CD8-positive, alpha-beta memory T cell (primary cell): ENCODE measurements around the gene KIF6. TPM values are rescaled to one million over a fixed set of nuclear protein-coding genes. Genes with fewer than 3 reads are reported as not detected.
"Not testable (repeated sequence)": the region's sequence is repeated elsewhere in the genome, so short reads cannot be mapped to it uniquely, and the experiment has no call there.

Experiments used
- CTCF ChIA-PET: fragments of 350-600 bp; sonication (Branson Sonifier 250); formaldehyde crosslinking; loops from one replicate; lab custom pipeline; 2021; ENCODE audit warnings: antibody characterized with exemption; lab: Charles Lee
- POLR2A ChIA-PET: fragments of 350-600 bp; sonication (Branson Sonifier 250); formaldehyde crosslinking; loops from one replicate; lab custom pipeline; 2021; ENCODE audit warnings: antibody characterized with exemption; lab: Charles Lee
- DNase-seq, 5 donors: peaks; one replicate each; pipeline versions ENCODE4 v3.0.0 to v3.0.0-alpha.2; 2020 to 2022; ENCODE audit warnings: mixed read lengths in 1 of 5
- H3K27ac ChIP-seq: one replicate; pipeline ENCODE4 v1.7.0; 2013; ENCODE audit warnings: low read depth, mild to moderate bottlenecking, low read length, moderate library complexity
- H3K27me3 ChIP-seq: 2 replicates; pipeline ENCODE4 v1.7.0; 2013; ENCODE audit warnings: low read length, mild to moderate bottlenecking; ENCODE audit not compliant: insufficient read depth, poor library complexity, severe bottlenecking
- H3K36me3 ChIP-seq: 2 replicates; pipeline ENCODE4 v1.7.0; 2013; ENCODE audit warnings: mild to moderate bottlenecking, low read length, moderate library complexity; ENCODE audit not compliant: insufficient read depth
- H3K4me1 ChIP-seq: 2 replicates; pipeline ENCODE4 v1.7.0; 2013; ENCODE audit warnings: mild to moderate bottlenecking, low read length, moderate library complexity; ENCODE audit not compliant: insufficient read depth
- H3K4me3 ChIP-seq: 2 replicates; pipeline ENCODE4 v1.7.0; 2013; ENCODE audit warnings: mild to moderate bottlenecking, low read length
- H3K9me3 ChIP-seq: 2 replicates; pipeline ENCODE4 v1.7.0; 2013; ENCODE audit warnings: mild to moderate bottlenecking, low read length
- H3K27ac Mint-ChIP-seq, 8 donors: one replicate each; pipeline ENCODE4 v1.8.0; 2020 to 2021; ENCODE audit warnings: mixed read lengths in 8 of 8, mild to moderate bottlenecking in 6 of 8, inconsistent platforms in 3 of 8, moderate library complexity in 3 of 8
- H3K27me3 Mint-ChIP-seq, 2 donors: one replicate each; pipeline ENCODE4 v1.8.0; 2020 to 2021; ENCODE audit warnings: mixed read lengths in 2 of 2, mild to moderate bottlenecking in 1 of 2, moderate library complexity in 1 of 2
- H3K36me3 Mint-ChIP-seq, 3 donors: one replicate each; pipeline ENCODE4 v1.8.0; 2020 to 2021; ENCODE audit warnings: mixed read lengths in 3 of 3, inconsistent platforms in 1 of 3, mild to moderate bottlenecking in 1 of 3
- H3K4me1 Mint-ChIP-seq, 3 donors: one replicate each; pipeline ENCODE4 v1.8.0; 2020 to 2021; ENCODE audit warnings: mixed read lengths in 3 of 3, inconsistent platforms in 1 of 3, mild to moderate bottlenecking in 1 of 3
- H3K4me3 Mint-ChIP-seq, 7 donors: one replicate each; pipeline ENCODE4 v1.8.0; 2020 to 2021; ENCODE audit warnings: mixed read lengths in 7 of 7, mild to moderate bottlenecking in 6 of 7, moderate library complexity in 4 of 7, inconsistent platforms in 2 of 7
- H3K9me3 Mint-ChIP-seq, 5 donors: one replicate each; pipeline ENCODE4 v1.8.0; 2020 to 2022; ENCODE audit warnings: mixed read lengths in 5 of 5, mild to moderate bottlenecking in 3 of 5, moderate library complexity in 2 of 5, inconsistent platforms in 1 of 5
- polyA plus RNA-seq: library from polyadenylated mRNA; unstranded; fragments of 300-500 nt; fragmentation: Illumina TruSeq; gene quantifications from one replicate; pipeline ENCODE4 v1.2.3, GENCODE V29; 2021
- total RNA-seq, 2 experiments: library from RNA; stranded (reverse); gene quantifications; one replicate each; pipeline ENCODE4 v1.2.3, GENCODE V29; 2021

Gene KIF6
- total and polyA plus RNA-seq, 3 experiments from 2014 or later, result 0.22 TPM; not detected in 1

DNA sequence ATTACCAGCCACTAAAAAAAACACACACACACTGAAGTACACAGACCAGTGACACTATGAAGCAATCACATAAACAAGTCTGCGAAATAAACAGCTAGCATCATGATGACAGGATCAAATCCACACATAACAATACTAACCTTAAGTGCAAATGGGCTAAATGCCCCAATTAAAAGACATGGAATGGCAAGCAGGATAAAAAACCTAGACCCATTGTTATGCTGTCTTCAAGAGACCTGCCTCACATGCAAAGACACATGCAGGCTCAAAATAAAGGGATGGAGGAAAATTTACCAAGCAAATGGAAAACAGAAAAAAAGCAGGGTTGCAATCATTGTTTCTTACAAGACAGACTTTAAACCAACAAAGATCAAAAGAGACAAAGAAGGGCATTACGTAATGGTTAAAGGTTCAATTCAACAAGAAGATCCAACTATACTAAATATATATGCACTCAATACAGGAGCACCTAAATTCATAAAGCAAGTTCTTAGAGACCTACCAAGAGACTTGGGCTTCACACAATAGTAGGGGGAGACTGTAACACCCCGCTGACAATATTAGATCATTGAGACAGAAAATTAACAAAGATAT is 222.7 kb downstream of the KIF6 start:
- Mint-ChIP-seq H3K9me3 (peaks cover 25 to 44% (median 35%) of the 10 kb centered on the region in 5 donors), H3K27me3 (peaks cover 9 to 16% of the 10 kb centered on the region in 2 donors)
- H3K4me1 ChIP-seq, POLR2A ChIA-PET, H3K36me3 ChIP-seq, H3K4me3 Mint-ChIP-seq, H3K27ac ChIP-seq, H3K27ac Mint-ChIP-seq, H3K4me1 Mint-ChIP-seq, CTCF ChIA-PET, DNase-seq, H3K4me3 ChIP-seq, H3K36me3 Mint-ChIP-seq, H3K27me3 ChIP-seq, H3K9me3 ChIP-seq: not testable (repeated sequence)

DNA sequence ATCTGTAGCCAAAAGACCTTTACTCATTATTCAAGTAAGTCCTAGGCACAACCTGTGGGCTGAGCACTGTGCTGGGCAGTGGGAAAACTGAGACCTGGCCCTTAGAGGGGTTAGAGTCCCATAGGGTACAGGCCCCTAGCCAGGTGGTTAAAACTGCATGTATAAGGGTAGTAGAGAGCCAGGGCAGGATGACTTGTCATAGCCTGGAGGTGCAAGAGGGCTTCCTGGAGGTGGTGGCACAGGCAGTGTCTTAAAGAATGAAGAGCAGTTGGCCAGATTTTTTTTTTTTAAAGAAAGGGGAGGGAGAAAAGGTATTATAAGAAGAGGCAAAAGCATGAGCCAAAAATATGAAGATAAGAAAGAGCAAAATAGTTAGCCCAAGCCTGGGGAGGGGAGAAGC is 226.2 kb downstream of the KIF6 start:
- no peaks in the 10 kb centered on the region for H3K4me1 ChIP-seq
- no peak overlapping the region for H3K4me3 ChIP-seq
- Mint-ChIP-seq H3K27me3 (peaks cover 9 to 18% of the 10 kb centered on the region in 2 donors), H3K4me3 (no peak overlapping the region), H3K27ac (no peak overlapping the region), H3K4me1 (no peaks in the 10 kb centered on the region), H3K9me3 (peaks cover 25 to 43% (median 34%) of the 10 kb centered on the region in 5 donors), H3K36me3 (peaks cover 0 to 2% (median 0%) of the 10 kb centered on the region in 3 donors)
- no peaks in the 10 kb centered on the region for H3K27me3 ChIP-seq
- no peak for DNase-seq
- ChIA-PET CTCF (no interaction called here), POLR2A (no interaction called here)
- no peaks in the 10 kb centered on the region for H3K9me3 ChIP-seq
- no peak overlapping the region for H3K27ac ChIP-seq
- no peaks in the 10 kb centered on the region for H3K36me3 ChIP-seq

- Mint-ChIP-seq H3K27ac (no peak overlapping the region), H3K27me3 (peaks cover 6 to 13% of the 10 kb centered on the region in 2 donors), H3K4me1 (no peaks in the 10 kb centered on the region), H3K36me3 (peaks cover 0 to 2% (median 0%) of the 10 kb centered on the region in 3 donors), H3K9me3 (peaks cover 18 to 35% (median 33%) of the 10 kb centered on the region in 5 donors), H3K4me3 (no peak overlapping the region)
- Histone ChIP-seq H3K36me3 (no peaks in the 10 kb centered on the region), H3K4me1 (no peaks in the 10 kb centered on the region), H3K9me3 (no peaks in the 10 kb centered on the region), H3K4me3 (no peak overlapping the region), H3K27ac (no peak overlapping the region), H3K27me3 (no peaks in the 10 kb centered on the region)
- CTCF ChIA-PET, result no interaction called here
- POLR2A ChIA-PET, result no interaction called here
- DNase-seq, result no peak
Observed at GRCh38 chr6:39498096-39498495, 227.1 kb downstream of the KIF6 start.

DNA sequence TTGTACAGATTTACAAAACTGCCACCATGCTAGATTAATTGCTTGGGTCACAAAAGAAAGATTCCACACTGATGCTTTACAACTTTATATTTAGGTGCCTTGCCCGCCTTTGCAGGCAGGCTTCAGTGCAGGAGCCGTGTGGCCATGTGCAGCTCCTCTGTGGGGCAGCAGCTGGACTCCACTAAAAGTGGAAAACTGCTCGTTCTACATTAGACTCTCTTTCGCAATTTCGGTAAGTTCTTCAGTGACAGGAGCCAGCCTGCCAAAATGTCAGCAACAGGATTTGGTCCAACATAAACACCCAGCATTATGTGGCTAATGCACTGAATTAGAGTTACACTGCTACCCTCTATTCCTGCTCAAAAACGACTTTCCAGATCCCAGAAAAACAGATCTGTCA is 228.3 kb downstream of the KIF6 start:
- Mint-ChIP-seq H3K9me3 (peaks cover 10 to 26% (median 21%) of the 10 kb centered on the region in 5 donors), H3K27ac (no peak overlapping the region), H3K4me1 (no peaks in the 10 kb centered on the region), H3K4me3 (no peak overlapping the region), H3K27me3 (peaks cover 6 to 18% of the 10 kb centered on the region in 2 donors), H3K36me3 (peaks cover 0 to 2% (median 0%) of the 10 kb centered on the region in 3 donors)
- H3K4me3 ChIP-seq, result no peak overlapping the region
- ChIA-PET POLR2A (no interaction called here), CTCF (no interaction called here)
- H3K4me1 ChIP-seq, result no peaks in the 10 kb centered on the region
- H3K36me3 ChIP-seq, result no peaks in the 10 kb centered on the region
- no peak overlapping the region for H3K27ac ChIP-seq
- H3K9me3 ChIP-seq, result no peaks in the 10 kb centered on the region
- DNase-seq, result no peak
- no peaks in the 10 kb centered on the region for H3K27me3 ChIP-seq

DNA sequence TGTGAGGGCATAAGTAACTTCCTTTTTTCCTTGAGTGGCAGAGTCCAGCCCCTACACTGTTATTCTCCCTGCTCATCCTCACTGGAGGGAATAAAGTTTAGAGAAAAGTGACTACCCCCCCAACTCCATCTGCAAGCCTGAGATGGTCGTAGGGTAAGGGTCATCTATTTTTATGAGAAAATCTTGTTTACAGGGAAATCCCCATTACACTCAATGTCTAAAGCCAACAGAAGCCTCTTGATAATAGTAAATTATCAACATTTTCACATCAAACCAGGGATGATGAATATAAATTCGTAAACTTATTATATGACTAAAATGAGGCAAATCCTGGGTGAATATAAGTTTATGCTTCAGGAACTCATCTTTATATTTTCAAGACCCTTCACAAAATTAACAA is 228.8 kb downstream of the KIF6 start:
- Histone ChIP-seq H3K27ac (no peak overlapping the region), H3K9me3 (no peaks in the 10 kb centered on the region), H3K27me3 (no peaks in the 10 kb centered on the region), H3K4me3 (no peak overlapping the region), H3K36me3 (no peaks in the 10 kb centered on the region), H3K4me1 (no peaks in the 10 kb centered on the region)
- Mint-ChIP-seq H3K27me3 (peaks cover 6 to 20% of the 10 kb centered on the region in 2 donors), H3K4me1 (no peaks in the 10 kb centered on the region), H3K36me3 (peaks cover 0 to 1% (median 0%) of the 10 kb centered on the region in 3 donors), H3K4me3 (no peak overlapping the region), H3K27ac (no peak overlapping the region), H3K9me3 (peaks cover 7 to 21% (median 17%) of the 10 kb centered on the region in 5 donors)
- POLR2A ChIA-PET, result no interaction called here
- no peak for DNase-seq
- CTCF ChIA-PET, result no interaction called here

DNA sequence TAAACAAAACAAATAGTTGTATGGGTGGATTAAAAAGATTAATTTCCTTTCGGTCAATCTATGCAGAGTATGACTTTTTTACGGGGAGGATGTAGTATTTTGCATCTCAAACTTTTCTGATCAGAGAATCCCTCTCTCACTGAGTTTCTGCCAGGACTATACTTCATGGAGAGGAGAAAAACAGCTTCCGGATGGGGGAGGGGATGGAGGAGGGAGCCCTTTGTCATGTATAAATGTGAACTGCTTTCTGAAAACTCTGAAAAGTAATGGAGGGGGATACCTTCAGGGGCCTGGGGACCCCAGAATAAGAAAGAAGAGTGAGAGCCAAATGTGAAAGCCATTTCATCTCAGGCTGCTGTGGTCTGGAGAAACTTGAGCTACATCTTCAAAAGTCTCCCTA is 229.6 kb downstream of the KIF6 start:
- POLR2A ChIA-PET, result no interaction called here
- no peak overlapping the region for H3K27ac Mint-ChIP-seq

GRCh38 chr6:39494998-39495397 is 230.2 kb downstream of the KIF6 start:
- H3K4me1 Mint-ChIP-seq, result no peaks in the 10 kb centered on the region
- Histone ChIP-seq H3K4me1 (no peaks in the 10 kb centered on the region), H3K4me3 (no peak overlapping the region), H3K27ac (no peak overlapping the region), H3K9me3 (no peaks in the 10 kb centered on the region), H3K27me3 (no peaks in the 10 kb centered on the region), H3K36me3 (no peaks in the 10 kb centered on the region)
- H3K27ac Mint-ChIP-seq, result no peak overlapping the region
- peaks cover 5 to 18% of the 10 kb centered on the region in 2 donors for H3K27me3 Mint-ChIP-seq
- DNase-seq, result no peak
- peaks cover 4 to 9% (median 6%) of the 10 kb centered on the region in 5 donors for H3K9me3 Mint-ChIP-seq
- no peak overlapping the region for H3K4me3 Mint-ChIP-seq
- CTCF ChIA-PET, result no interaction called here
- POLR2A ChIA-PET, result no interaction called here
- H3K36me3 Mint-ChIP-seq, result no peaks in the 10 kb centered on the region

More for the DNA sequence above, 229.6 kb downstream of the KIF6 start:
- Histone ChIP-seq H3K36me3 (no peaks in the 10 kb centered on the region), H3K27ac (no peak overlapping the region), H3K4me3 (no peak overlapping the region), H3K4me1 (no peaks in the 10 kb centered on the region), H3K27me3 (no peaks in the 10 kb centered on the region), H3K9me3 (no peaks in the 10 kb centered on the region)
- Mint-ChIP-seq H3K4me3 (no peak overlapping the region), H3K36me3 (no peaks in the 10 kb centered on the region), H3K4me1 (no peaks in the 10 kb centered on the region), H3K9me3 (peaks cover 5 to 13% (median 10%) of the 10 kb centered on the region in 5 donors), H3K27me3 (peaks cover 5 to 20% of the 10 kb centered on the region in 2 donors)
- no peak for DNase-seq
- CTCF ChIA-PET, result no interaction called here

DNA sequence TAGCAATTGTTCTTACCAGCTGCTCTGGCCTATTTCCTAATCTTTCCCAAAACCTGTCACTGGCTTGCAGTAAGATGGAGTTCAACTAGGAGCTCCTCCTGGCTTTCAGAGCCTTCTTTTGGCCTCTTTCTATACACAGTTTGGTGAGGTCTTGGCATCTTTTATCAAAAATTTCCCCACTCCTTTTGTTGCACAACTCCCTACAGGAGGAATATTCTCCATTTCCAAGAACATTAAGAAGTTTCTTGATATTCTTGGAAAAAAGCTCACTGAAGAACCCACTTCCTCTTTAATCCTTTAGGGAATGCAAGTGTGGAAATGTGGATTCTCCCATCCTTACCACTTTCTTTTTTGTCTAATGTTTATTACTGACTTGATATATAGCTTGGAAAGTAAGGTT is 231.4 kb downstream of the KIF6 start:
- Mint-ChIP-seq H3K4me1 (no peaks in the 10 kb centered on the region), H3K9me3 (peaks cover 0 to 2% (median 0%) of the 10 kb centered on the region in 5 donors), H3K4me3 (no peak overlapping the region), H3K27ac (no peak overlapping the region), H3K27me3 (peaks cover 5 to 15% of the 10 kb centered on the region in 2 donors), H3K36me3 (no peaks in the 10 kb centered on the region)
- ChIA-PET POLR2A (no interaction called here), CTCF (no interaction called here)
- H3K9me3 ChIP-seq, result no peaks in the 10 kb centered on the region
- DNase-seq, result no peak
- H3K27ac ChIP-seq, result no peak overlapping the region
- H3K4me3 ChIP-seq, result no peak overlapping the region
- H3K27me3 ChIP-seq, result no peaks in the 10 kb centered on the region
- no peaks in the 10 kb centered on the region for H3K36me3 ChIP-seq
- no peaks in the 10 kb centered on the region for H3K4me1 ChIP-seq
